Cardiac muscle cell (in vitro differentiated cells and primary cell): ENCODE results near the gene SEL1L3. TPM values are rescaled to one million over a fixed set of nuclear protein-coding genes. Genes with fewer than 3 reads are reported as not detected.
A peak's percentile ranks its signal among the peaks of the same experiment; 100 is the strongest.

ENCODE experiments used
- DNase-seq, 2 donors: peaks; one replicate each; pipeline versions ENCODE4 v3.0.0 to v3.0.0-alpha.2; 2010 to 2017; ENCODE audit warnings: low read depth in 1 of 2, low spot score in 1 of 2
- H3K27ac ChIP-seq: fragments of 200-600 bp; sonication (generic); 2 replicates; pipeline ENCODE4 v1.5.1; 2016
- H3K27me3 ChIP-seq: fragments of 200-600 bp; sonication (generic); 2 replicates; pipeline ENCODE4 v1.6.0; 2016; ENCODE audit warnings: control low read depth
- H3K36me3 ChIP-seq: fragments of 200-600 bp; sonication (generic); 2 replicates; pipeline ENCODE4 v1.5.1; 2016; ENCODE audit warnings: control low read depth
- H3K4me1 ChIP-seq: fragments of 200-600 bp; sonication (generic); 2 replicates; pipeline ENCODE4 v1.8.1; 2017; ENCODE audit warnings: low read depth, mild to moderate bottlenecking, mixed run types
- H3K4me3 ChIP-seq: fragments of 200-600 bp; sonication (generic); 2 replicates; pipeline ENCODE4 v1.5.1; 2016; ENCODE audit warnings: mild to moderate bottlenecking
- H3K9me3 ChIP-seq: fragments of 200-600 bp; sonication (generic); 2 replicates; pipeline ENCODE4 v1.5.1; 2017; ENCODE audit warnings: low read depth, mild to moderate bottlenecking, control low read depth
- CTCF ChIP-seq: IDR thresholded peaks from 2 replicates; pipeline ENCODE4 v1.5.1; 2012; ENCODE audit warnings: low read depth, mild to moderate bottlenecking, low read length
- polyA plus RNA-seq: library from polyadenylated mRNA; unstranded; fragments of >200 nt; fragmentation: Nextera tagmentation; extraction: Ambion mirVana; gene quantifications from 2 replicates; pipeline ENCODE4 v1.2.1, GENCODE V29; 2016
- total RNA-seq: library from RNA; depleted of rRNA; stranded (reverse); fragments of >200 nt; gene quantifications from 2 replicates; pipeline ENCODE4 v1.2.3, GENCODE V29; 2016

Gene SEL1L3
- total and polyA plus RNA-seq, 2 experiments from 2014 or later: 4.9 to 5.3 TPM

- Histone ChIP-seq H3K27me3 (no peaks in the 10 kb centered on the region), H3K4me3 (no peak overlapping the region), H3K36me3 (no peaks in the 10 kb centered on the region), H3K27ac (no peak overlapping the region), H3K9me3 (no peaks in the 10 kb centered on the region), H3K4me1 (peaks cover 4% of the 10 kb centered on the region)
- no peak for TF ChIP-seq CTCF
- DNase-seq: peak in 1 of 2 donors; percentile 28
Measured at GRCh38 chr4:25890571-25891485, 28.0 kb upstream of the SEL1L3 start.

- no peaks in the 10 kb centered on the region for H3K27me3 ChIP-seq
- DNase-seq: no peak
- H3K4me1 ChIP-seq: peaks cover 4% of the 10 kb centered on the region
- H3K36me3 ChIP-seq: no peaks in the 10 kb centered on the region
- TF ChIP-seq CTCF: no peak
- no peaks in the 10 kb centered on the region for H3K9me3 ChIP-seq
- no peak overlapping the region for H3K4me3 ChIP-seq
- no peak overlapping the region for H3K27ac ChIP-seq
Measured at GRCh38 chr4:25889589-25890503, 27.1 kb upstream of the SEL1L3 start.

GRCh38 chr4:25888781-25889180, 26.0 kb upstream of the SEL1L3 start:
- peak in 1 of 2 donors; percentile 52 for DNase-seq
- H3K27ac ChIP-seq: no peak overlapping the region

GRCh38 chr4:25884031-25884782, 21.4 kb upstream of the SEL1L3 start:
- no peak for TF ChIP-seq CTCF
- H3K36me3 ChIP-seq: no peaks in the 10 kb centered on the region
- H3K9me3 ChIP-seq: no peaks in the 10 kb centered on the region
- no peaks in the 10 kb centered on the region for H3K4me1 ChIP-seq
- no peak overlapping the region for H3K4me3 ChIP-seq
- H3K27ac ChIP-seq: no peak overlapping the region
- no peaks in the 10 kb centered on the region for H3K27me3 ChIP-seq
- DNase-seq: peak in 1 of 2 donors; percentile 66

More at GRCh38 chr4:25888781-25889180, 26.0 kb upstream of the SEL1L3 start:
- Histone ChIP-seq H3K4me1 (peaks cover 4% of the 10 kb centered on the region), H3K36me3 (no peaks in the 10 kb centered on the region), H3K9me3 (no peaks in the 10 kb centered on the region), H3K27me3 (no peaks in the 10 kb centered on the region), H3K4me3 (no peak overlapping the region)
- TF ChIP-seq CTCF: no peak

- no peak for DNase-seq
- Histone ChIP-seq H3K4me1 (no peaks in the 10 kb centered on the region), H3K27me3 (no peaks in the 10 kb centered on the region), H3K36me3 (no peaks in the 10 kb centered on the region), H3K4me3 (no peak overlapping the region), H3K9me3 (no peaks in the 10 kb centered on the region), H3K27ac (no peak overlapping the region)
- no peak for TF ChIP-seq CTCF
Measured at GRCh38 chr4:25883565-25883964, 20.8 kb upstream of the SEL1L3 start.
